ENCODE results near the gene SLC32A1. TPM values are rescaled to one million over a fixed set of nuclear protein-coding genes. Genes with fewer than 3 reads are reported as not detected.

Gene SLC32A1
- total and polyA plus RNA-seq, 9 donors, result not detected

- Histone ChIP-seq H3K36me3 (no peaks in the 10 kb centered on the region), H3K4me3 (no peak overlapping the region), H3K4me1 (ENCODE audit: insufficient read depth) (no peaks in the 10 kb centered on the region), H3K27ac (no peak overlapping the region), H3K9me3 (no peaks in the 10 kb centered on the region), H3K27me3 (no peaks in the 10 kb centered on the region)
- DNase-seq, result no peak
- WGBS, 3 donors, result 73 to 81% (median 81%) methylated on average over 15 of the region's 15 CpGs
- intact Hi-C loops (cut with DNase I), result no loop called here
- TF ChIP-seq EP300 (IDR thresholded peaks at IDR 0.05), result no peak
- no peak for TF ChIP-seq CTCF (IDR thresholded peaks at IDR 0.05)
- no peak for TF ChIP-seq POLR2A (IDR thresholded peaks at IDR 0.05)
These were observed 25.7 kb upstream of the SLC32A1 start for GRCh38 chr20:38698541-38698940.

- Histone ChIP-seq H3K36me3 (no peaks in the 10 kb centered on the region), H3K9me3 (no peaks in the 10 kb centered on the region), H3K27ac (no peak overlapping the region), H3K27me3 (no peaks in the 10 kb centered on the region), H3K4me1 (ENCODE audit: insufficient read depth) (no peaks in the 10 kb centered on the region), H3K4me3 (no peak overlapping the region)
- TF ChIP-seq EP300 (IDR thresholded peaks at IDR 0.05) (no peak), CTCF (IDR thresholded peaks at IDR 0.05) (no peak), POLR2A (IDR thresholded peaks at IDR 0.05) (no peak)
- 41 to 44% (median 41%) methylated on average over 4 of the region's 4 CpGs for WGBS, 3 donors
- no peak for DNase-seq
- intact Hi-C loops (cut with DNase I), result no loop called here
These were observed 24.1 kb upstream of the SLC32A1 start for GRCh38 chr20:38700141-38700540.

GRCh38 chr20:38700926-38701325 lies 23.4 kb upstream of the SLC32A1 start:
- DNase-seq, result no peak
- Histone ChIP-seq H3K36me3 (no peaks in the 10 kb centered on the region), H3K4me3 (no peak overlapping the region), H3K9me3 (no peaks in the 10 kb centered on the region), H3K27ac (no peak overlapping the region), H3K27me3 (no peaks in the 10 kb centered on the region), H3K4me1 (ENCODE audit: insufficient read depth) (no peaks in the 10 kb centered on the region)
- intact Hi-C loops (cut with DNase I), result no loop called here
- TF ChIP-seq EP300 (IDR thresholded peaks at IDR 0.05) (no peak), CTCF (IDR thresholded peaks at IDR 0.05) (no peak)
- 68 to 83% (median 77%) methylated on average over 3 of the region's 3 CpGs for WGBS, 3 donors

GRCh38 chr20:38703526-38703925 lies 20.8 kb upstream of the SLC32A1 start:
- TF ChIP-seq EP300 (IDR thresholded peaks at IDR 0.05), result no peak
- TF ChIP-seq CTCF (IDR thresholded peaks at IDR 0.05), result no peak
- TF ChIP-seq POLR2A (IDR thresholded peaks at IDR 0.05), result no peak
- Histone ChIP-seq H3K9me3 (no peaks in the 10 kb centered on the region), H3K4me3 (no peak overlapping the region), H3K27ac (no peak overlapping the region), H3K27me3 (no peaks in the 10 kb centered on the region), H3K4me1 (ENCODE audit: insufficient read depth) (no peaks in the 10 kb centered on the region), H3K36me3 (no peaks in the 10 kb centered on the region)
- 48 to 75% (median 71%) methylated on average over 3 of the region's 3 CpGs for WGBS, 3 donors
- no peak for DNase-seq
- intact Hi-C loops (cut with DNase I), result no loop called here

GRCh38 chr20:38704136-38704535 lies 20.1 kb upstream of the SLC32A1 start:
- intact Hi-C loops (cut with DNase I), result no loop called here
- WGBS, 3 donors, result 46 to 61% (median 54%) methylated on average over 4 of the region's 4 CpGs
- Histone ChIP-seq H3K27me3 (no peaks in the 10 kb centered on the region), H3K36me3 (no peaks in the 10 kb centered on the region), H3K9me3 (no peaks in the 10 kb centered on the region), H3K27ac (no peak overlapping the region), H3K4me3 (no peak overlapping the region), H3K4me1 (ENCODE audit: insufficient read depth) (no peaks in the 10 kb centered on the region)
- no peak for DNase-seq
- no peak for TF ChIP-seq POLR2A (IDR thresholded peaks at IDR 0.05)
- TF ChIP-seq EP300 (IDR thresholded peaks at IDR 0.05), result no peak
- no peak for TF ChIP-seq CTCF (IDR thresholded peaks at IDR 0.05)

Data from ovary (tissue), 9 donors.